OCI-LY7 (cell line): Measurements from ENCODE around the gene SPNS2. TPM values are rescaled to one million over a fixed set of nuclear protein-coding genes. Genes with fewer than 3 reads are reported as not detected.

Experiments
- BruUV-seq: library from RNA; stranded (reverse); fragments of 400-500 nt; replicated peaks from 2 replicates; lab custom pipeline; 2021; lab: Mats Ljungman, UMichigan
- CTCF ChIA-PET: fragments of 300-600 bp; sonication (Branson Sonifier 250); formaldehyde crosslinking; loops from one replicate; lab custom pipeline; 2022; ENCODE audit warnings: antibody characterized with exemption; ENCODE audit not compliant: unreplicated experiment; lab: Charles Lee
- POLR2A ChIA-PET: fragments of 300-600 bp; sonication (Branson Sonifier 250); formaldehyde crosslinking; loops from one replicate; lab custom pipeline; 2022; ENCODE audit warnings: antibody characterized with exemption; lab: Charles Lee
- DNase-seq: peaks from one replicate; pipeline ENCODE4 v3.0.0-alpha.2; 2015; ENCODE audit warnings: low spot score
- H2AFZ ChIP-seq: fragments of 200-600 bp; sonication (generic), shearing (Covaris generic); 2 replicates; pipeline ENCODE4 v1.6.1; 2014; ENCODE audit warnings: mild to moderate bottlenecking, antibody characterized with exemption, low read length, moderate library complexity
- H3K27ac ChIP-seq: fragments of 200-600 bp; sonication (generic); 2 replicates; pipeline ENCODE4 v1.5.1; 2014; ENCODE audit warnings: mixed run types, low read depth, mild to moderate bottlenecking, moderate library complexity, low read length, inconsistent platforms; ENCODE audit not compliant: poor library complexity, severe bottlenecking
- H3K36me3 ChIP-seq: fragments of 200-600 bp; sonication (generic); 2 replicates; pipeline ENCODE4 v1.6.1; 2014; ENCODE audit warnings: mild to moderate bottlenecking, antibody characterized with exemption, low read length, moderate library complexity, mixed read lengths; ENCODE audit not compliant: insufficient read depth
- H3K4me1 ChIP-seq: fragments of 200-600 bp; sonication (generic); 2 replicates; pipeline ENCODE4 v1.5.1; 2014; ENCODE audit warnings: mild to moderate bottlenecking, low read length; ENCODE audit not compliant: insufficient read depth, poor library complexity, severe bottlenecking
- H3K4me2 ChIP-seq: fragments of 200-600 bp; sonication (generic); 2 replicates; pipeline ENCODE4 v1.6.1; 2014; ENCODE audit warnings: mild to moderate bottlenecking, low read length
- H3K4me3 ChIP-seq: fragments of 200-600 bp; sonication (generic); 2 replicates; pipeline ENCODE4 v1.5.1; 2014; ENCODE audit warnings: mild to moderate bottlenecking, low read depth, low read length; ENCODE audit not compliant: poor library complexity, severe bottlenecking
- H3K79me2 ChIP-seq: fragments of 200-600 bp; sonication (generic); 2 replicates; pipeline ENCODE4 v1.6.1; 2016; ENCODE audit warnings: low read depth, mild to moderate bottlenecking, low read length, moderate library complexity, mixed read lengths; ENCODE audit not compliant: insufficient read depth
- H3K9me2 ChIP-seq: fragments of 200-600 bp; sonication (generic); 2 replicates; pipeline ENCODE4 v1.6.1; 2016; ENCODE audit warnings: mild to moderate bottlenecking, low read length, mixed read lengths; ENCODE audit not compliant: insufficient read depth
- H3K9me3 ChIP-seq: fragments of 200-600 bp; sonication (generic); 2 replicates; pipeline ENCODE4 v1.6.1; 2014; ENCODE audit warnings: mild to moderate bottlenecking, mixed run types, low read length, mixed read lengths
- H4K20me1 ChIP-seq: fragments of 200-600 bp; sonication (generic); 2 replicates; pipeline ENCODE4 v1.6.1; 2014; ENCODE audit warnings: mild to moderate bottlenecking, antibody characterized with exemption, low read length, moderate library complexity, mixed read lengths; ENCODE audit not compliant: insufficient read depth
- EZH2phosphoT487 ChIP-seq: fragments of 200-600 bp; sonication (generic); IDR thresholded peaks from 2 replicates; pipeline ENCODE4 v1.6.1; 2018; ENCODE audit warnings: low read depth, borderline replicate concordance, mild to moderate bottlenecking, mixed run types, antibody characterized with exemption, low read length, moderate library complexity, mixed read lengths
- intact Hi-C: fragments of 100-400 bp; cut with micrococcal nuclease; formaldehyde crosslinking; loops from one replicate; pipeline ENCODE4 v1.10.0; 2022; ENCODE audit not compliant: unreplicated experiment
- total RNA-seq, 2 experiments: library from RNA; depleted of rRNA in 1 of 2; stranded (reverse); fragments of >200 nt in 1 of 2; shearing (Covaris generic) in 1 of 2; gene quantifications; 2 replicates each; pipeline ENCODE4 v1.2.3, GENCODE V29; 2014 to 2022
- TF ChIP-seq, protein P1 (sequence below): fragments of 200-600 bp; sonication (generic); conservative IDR thresholded peaks from 2 replicates; pipeline ENCODE4 v1.5.1; 2014; ENCODE audit warnings: mild to moderate bottlenecking, antibody characterized with exemption, low read length, moderate library complexity, mixed read lengths

The SPNS2 gene
- total RNA-seq, 2 experiments from 2014 or later, result 1.6 to 5.4 TPM

DNA sequence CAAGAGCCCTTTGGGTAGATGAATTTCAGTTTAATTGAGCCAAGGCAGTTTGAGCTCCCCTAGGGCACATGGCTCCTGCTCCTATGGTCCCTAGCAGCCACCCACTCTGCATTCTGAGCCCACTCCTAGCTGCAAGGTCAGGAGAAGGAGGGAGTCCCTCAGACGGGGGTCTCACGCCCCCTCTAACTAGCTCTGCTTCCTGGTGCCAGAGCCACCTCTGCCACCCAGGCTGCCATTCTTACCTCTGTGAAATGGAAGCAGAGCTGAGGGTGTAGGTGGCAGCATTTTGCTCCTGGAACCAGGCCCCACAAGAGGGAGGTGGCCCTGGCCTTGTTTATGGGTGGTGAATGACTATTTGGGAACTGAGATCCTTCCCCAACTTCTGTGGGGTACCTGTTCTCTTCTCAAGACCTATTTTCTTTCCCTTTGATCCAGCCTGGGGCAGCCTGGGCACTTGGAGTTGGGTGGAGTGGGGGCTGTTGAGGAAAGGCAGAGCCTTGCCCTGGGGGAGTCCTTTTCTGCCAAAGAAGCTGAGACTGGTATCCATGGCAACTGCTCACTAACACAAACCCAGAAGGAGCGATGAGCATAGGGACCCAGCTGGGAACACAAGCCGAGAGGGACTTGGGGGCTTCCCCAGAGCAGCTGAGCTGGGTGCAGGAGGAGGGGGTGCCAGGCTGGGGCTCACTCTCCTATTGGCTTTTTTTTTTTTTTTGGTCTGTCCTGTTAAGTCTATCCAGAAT, 4.8 kb downstream of the SPNS2 start:
- H3K27ac ChIP-seq, result no peak overlapping the region
- POLR2A ChIA-PET, result interaction anchor here (0.6 kb wide), 1 partner anchor 209 kb away, joined by 4 read pairs; no protein-coding TSS in a partner anchor
- H2AFZ ChIP-seq, result no peak overlapping the region
- no peaks in the 10 kb centered on the region for H3K79me2 ChIP-seq
- peaks cover 33% of the 10 kb centered on the region for H3K4me1 ChIP-seq
- peak overlapping the region; percentile 48; the same call in 1 of the 2 replicates for H3K4me2 ChIP-seq
- no peak overlapping the region for H3K4me3 ChIP-seq
- no TSS peak for BruUV-seq
- no peaks in the 10 kb centered on the region for H4K20me1 ChIP-seq
- no peak for TF ChIP-seq EZH2phosphoT487
- TF ChIP-seq, protein P1, sequence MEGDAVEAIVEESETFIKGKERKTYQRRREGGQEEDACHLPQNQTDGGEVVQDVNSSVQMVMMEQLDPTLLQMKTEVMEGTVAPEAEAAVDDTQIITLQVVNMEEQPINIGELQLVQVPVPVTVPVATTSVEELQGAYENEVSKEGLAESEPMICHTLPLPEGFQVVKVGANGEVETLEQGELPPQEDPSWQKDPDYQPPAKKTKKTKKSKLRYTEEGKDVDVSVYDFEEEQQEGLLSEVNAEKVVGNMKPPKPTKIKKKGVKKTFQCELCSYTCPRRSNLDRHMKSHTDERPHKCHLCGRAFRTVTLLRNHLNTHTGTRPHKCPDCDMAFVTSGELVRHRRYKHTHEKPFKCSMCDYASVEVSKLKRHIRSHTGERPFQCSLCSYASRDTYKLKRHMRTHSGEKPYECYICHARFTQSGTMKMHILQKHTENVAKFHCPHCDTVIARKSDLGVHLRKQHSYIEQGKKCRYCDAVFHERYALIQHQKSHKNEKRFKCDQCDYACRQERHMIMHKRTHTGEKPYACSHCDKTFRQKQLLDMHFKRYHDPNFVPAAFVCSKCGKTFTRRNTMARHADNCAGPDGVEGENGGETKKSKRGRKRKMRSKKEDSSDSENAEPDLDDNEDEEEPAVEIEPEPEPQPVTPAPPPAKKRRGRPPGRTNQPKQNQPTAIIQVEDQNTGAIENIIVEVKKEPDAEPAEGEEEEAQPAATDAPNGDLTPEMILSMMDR, result no peak
- no peaks in the 10 kb centered on the region for H3K9me3 ChIP-seq
- H3K36me3 ChIP-seq, result no peaks in the 10 kb centered on the region
- no peaks in the 10 kb centered on the region for H3K9me2 ChIP-seq
- intact Hi-C loops, result no loop called here
- CTCF ChIA-PET, result no interaction called here
- DNase-seq, result no peak

DNA sequence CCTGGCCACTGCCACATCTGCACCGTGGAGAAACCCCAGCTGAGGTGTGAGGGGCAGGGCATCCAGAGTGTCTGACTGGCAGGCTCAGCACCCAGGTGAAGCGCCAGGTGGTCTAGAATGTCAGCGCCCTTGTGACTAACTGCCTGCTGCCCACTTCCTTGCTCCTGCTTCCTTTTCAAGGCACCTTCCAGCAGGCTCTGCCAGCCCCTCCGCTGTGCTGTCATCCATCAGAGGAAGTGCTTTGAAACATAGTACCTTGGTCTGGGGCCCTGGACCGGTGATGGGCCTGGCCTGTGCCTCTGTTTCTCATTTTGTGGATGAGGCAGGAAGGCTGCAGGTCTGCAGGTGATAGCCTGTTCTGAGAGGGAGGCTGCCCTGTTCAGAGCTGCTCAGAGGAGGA, 5.5 kb downstream of the SPNS2 start:
- Histone ChIP-seq H4K20me1 (no peaks in the 10 kb centered on the region), H3K27ac (peak overlapping the region; percentile 15), H3K9me2 (no peaks in the 10 kb centered on the region), H2AFZ (peak overlapping the region; percentile 27; the same call in 1 of the 2 replicates), H3K4me3 (no peak overlapping the region), H3K4me1 (peaks cover 32% of the 10 kb centered on the region), H3K9me3 (no peaks in the 10 kb centered on the region), H3K79me2 (no peaks in the 10 kb centered on the region), H3K4me2 (peak overlapping the region; percentile 48), H3K36me3 (no peaks in the 10 kb centered on the region)
- no TSS peak for BruUV-seq
- POLR2A ChIA-PET, result interaction anchor here (0.6 kb wide), 1 partner anchor 24 kb away, joined by 5 read pairs; no protein-coding TSS in a partner anchor
- TF ChIP-seq, protein P1, result no peak
- TF ChIP-seq EZH2phosphoT487, result no peak
- intact Hi-C loops, result no loop called here
- CTCF ChIA-PET, result no interaction called here
- peak; percentile 61 for DNase-seq

- H3K4me2 ChIP-seq, result no peak overlapping the region
- intact Hi-C loops, result no loop called here
- DNase-seq, result no peak
- no peaks in the 10 kb centered on the region for H3K79me2 ChIP-seq
- no peaks in the 10 kb centered on the region for H3K36me3 ChIP-seq
- no peaks in the 10 kb centered on the region for H3K9me3 ChIP-seq
- peaks cover 27% of the 10 kb centered on the region for H3K4me1 ChIP-seq
- H2AFZ ChIP-seq, result no peak overlapping the region
- no TSS peak for BruUV-seq
- ChIA-PET POLR2A (no interaction called here), CTCF (no interaction called here)
- H3K9me2 ChIP-seq, result no peaks in the 10 kb centered on the region
- no peak for TF ChIP-seq EZH2phosphoT487
- TF ChIP-seq, protein P1, result no peak
- no peak overlapping the region for H3K4me3 ChIP-seq
- H4K20me1 ChIP-seq, result no peaks in the 10 kb centered on the region
- H3K27ac ChIP-seq, result no peak overlapping the region
Observed at GRCh38 chr17:4505187-4505586, 6.5 kb downstream of the SPNS2 start.
